Measurements from ENCODE around the gene NT5DC1.
A peak's percentile ranks its signal among the peaks of the same experiment; 100 is the strongest.
"Not testable (repeated sequence)": the region's sequence is repeated elsewhere in the genome, so short reads cannot be mapped to it uniquely, and the experiment has no call there.

NT5DC1 gene

GRCh38 chr6:116094041-116094440 is 6.6 kb upstream of the NT5DC1 start:
- TF ChIP-seq EZH2 (optimal IDR thresholded peaks at IDR 0.05; ENCODE audit: low read depth, low read length) = no peak
- no peaks in the 10 kb centered on the region for H3K9me2 ChIP-seq (replicated peaks; ENCODE audit: insufficient read depth, low read length)

GRCh38 chr6:116096048-116096759 is 4.4 kb upstream of the NT5DC1 start:
- not testable (repeated sequence) for H4K20me1 ChIP-seq (ENCODE audit: insufficient read depth, low read length); H3K4me1 ChIP-seq (ENCODE audit: low read length); H3K79me2 ChIP-seq (ENCODE audit: low read length); H3K4me3 ChIP-seq (ENCODE audit: low read length); H3K36me3 ChIP-seq (replicated peaks; ENCODE audit: insufficient read depth, low read length); H2AFZ ChIP-seq (ENCODE audit: low read length); H3K9me2 ChIP-seq (replicated peaks; ENCODE audit: insufficient read depth, low read length); H3K27ac ChIP-seq (ENCODE audit: low read length); H3K9me3 ChIP-seq (replicated peaks; ENCODE audit: insufficient read depth, low read length); DNase-seq; H3K9ac ChIP-seq (ENCODE audit: low read length); H3K4me2 ChIP-seq (ENCODE audit: low read depth, low read length); H3K27me3 ChIP-seq (replicated peaks; ENCODE audit: insufficient read depth, low read length)
- H3F3A ChIP-seq (ENCODE audit: insufficient read depth, low read length) = peaks cover 10% of the 10 kb centered on the region; the same call in 1 of the 2 replicates

More at GRCh38 chr6:116094041-116094440, 6.6 kb upstream of the NT5DC1 start:
- no peaks in the 10 kb centered on the region for H4K20me1 ChIP-seq (ENCODE audit: insufficient read depth, low read length)
- no peak overlapping the region for H3K9ac ChIP-seq (ENCODE audit: low read length)
- H3K27ac ChIP-seq (ENCODE audit: low read length) = no peak overlapping the region
- no peak overlapping the region for H3K4me2 ChIP-seq (ENCODE audit: low read depth, low read length)
- no peaks in the 10 kb centered on the region for H3K9me3 ChIP-seq (replicated peaks; ENCODE audit: insufficient read depth, low read length)
- no peaks in the 10 kb centered on the region for H3K27me3 ChIP-seq (replicated peaks; ENCODE audit: insufficient read depth, low read length)
- H3F3A ChIP-seq (ENCODE audit: insufficient read depth, low read length) = no peaks in the 10 kb centered on the region
- H3K79me2 ChIP-seq (ENCODE audit: low read length) = no peaks in the 10 kb centered on the region
- H3K36me3 ChIP-seq (replicated peaks; ENCODE audit: insufficient read depth, low read length) = no peaks in the 10 kb centered on the region
- H3K4me1 ChIP-seq (ENCODE audit: low read length) = no peaks in the 10 kb centered on the region
- no peak for DNase-seq
- H2AFZ ChIP-seq (ENCODE audit: low read length) = no peak overlapping the region
- no peak overlapping the region for H3K4me3 ChIP-seq (ENCODE audit: low read length)

- Histone ChIP-seq H3K9ac (ENCODE audit: low read length) (no peak overlapping the region), H3K9me2 (replicated peaks; ENCODE audit: insufficient read depth, low read length) (no peaks in the 10 kb centered on the region), H2AFZ (ENCODE audit: low read length) (no peak overlapping the region), H3K4me2 (ENCODE audit: low read depth, low read length) (no peak overlapping the region), H3K4me3 (ENCODE audit: low read length) (no peak overlapping the region), H3K27me3 (replicated peaks; ENCODE audit: insufficient read depth, low read length) (no peaks in the 10 kb centered on the region), H3F3A (ENCODE audit: insufficient read depth, low read length) (peaks cover 12% of the 10 kb centered on the region; the same call in 1 of the 2 replicates), H3K4me1 (ENCODE audit: low read length) (peaks cover 6% of the 10 kb centered on the region; the same call in 1 of the 2 replicates), H4K20me1 (ENCODE audit: insufficient read depth, low read length) (no peaks in the 10 kb centered on the region), H3K27ac (ENCODE audit: low read length) (no peak overlapping the region), H3K79me2 (ENCODE audit: low read length) (peaks cover 8% of the 10 kb centered on the region), H3K36me3 (replicated peaks; ENCODE audit: insufficient read depth, low read length) (no peaks in the 10 kb centered on the region), H3K9me3 (replicated peaks; ENCODE audit: insufficient read depth, low read length) (no peaks in the 10 kb centered on the region)
- TF ChIP-seq CTCF (IDR thresholded peaks at IDR 0.05; ENCODE audit: low read length) (peak; percentile 24; the same call in 1 of the 2 replicates), EZH2phosphoT487 (IDR thresholded peaks at IDR 0.05; ENCODE audit: low read length) (no peak)
- no peak for DNase-seq
Observed at GRCh38 chr6:116096979-116097816, 3.5 kb upstream of the NT5DC1 start.

GRCh38 chr6:116099036-116099435 is 1.6 kb upstream of the NT5DC1 start:
- H2AFZ ChIP-seq (ENCODE audit: low read length) = no peak overlapping the region

More at GRCh38 chr6:116099036-116099435, 1.6 kb upstream of the NT5DC1 start:
- Histone ChIP-seq H3K4me2 (ENCODE audit: low read depth, low read length) (no peak overlapping the region), H3K4me1 (ENCODE audit: low read length) (peaks cover 6% of the 10 kb centered on the region; the same call in 1 of the 2 replicates), H3K27ac (ENCODE audit: low read length) (no peak overlapping the region), H3F3A (ENCODE audit: insufficient read depth, low read length) (peaks cover 12% of the 10 kb centered on the region; the same call in 1 of the 2 replicates), H3K4me3 (ENCODE audit: low read length) (no peak overlapping the region), H3K36me3 (replicated peaks; ENCODE audit: insufficient read depth, low read length) (no peaks in the 10 kb centered on the region), H3K9me2 (replicated peaks; ENCODE audit: insufficient read depth, low read length) (no peaks in the 10 kb centered on the region), H3K9ac (ENCODE audit: low read length) (no peak overlapping the region), H3K9me3 (replicated peaks; ENCODE audit: insufficient read depth, low read length) (no peaks in the 10 kb centered on the region), H3K79me2 (ENCODE audit: low read length) (peaks cover 21% of the 10 kb centered on the region), H4K20me1 (ENCODE audit: insufficient read depth, low read length) (no peaks in the 10 kb centered on the region), H3K27me3 (replicated peaks; ENCODE audit: insufficient read depth, low read length) (no peaks in the 10 kb centered on the region)
- no peak for DNase-seq
- TF ChIP-seq EZH2phosphoT487 (IDR thresholded peaks at IDR 0.05; ENCODE audit: low read length) = no peak
- no peak for TF ChIP-seq CTCF (IDR thresholded peaks at IDR 0.05; ENCODE audit: low read length)
- no peak for TF ChIP-seq EZH2 (optimal IDR thresholded peaks at IDR 0.05; ENCODE audit: low read depth, low read length)
